Stomach (tissue), 9 donors: ENCODE results near the gene SPATC1L. TPM values are rescaled to one million over a fixed set of nuclear protein-coding genes. Genes with fewer than 3 reads are reported as not detected.
A peak's percentile ranks its signal among the peaks of the same experiment; 100 is the strongest.
"Not testable (repeated sequence)": the region's sequence is repeated elsewhere in the genome, so short reads cannot be mapped to it uniquely, and the experiment has no call there.

Experiments used
- DNase-seq, 2 donors: peaks; one replicate each; pipeline versions ENCODE4 v3.0.0 to v3.0.0-alpha.2; 2013 to 2019
- H3K27ac ChIP-seq, 5 donors: fragments of 200-600 bp in 4 of 5; sonication (generic) in 4 of 5; one replicate each; pipeline ENCODE4 v1.5.1; 2013 to 2019; ENCODE audit warnings: mild to moderate bottlenecking in 1 of 5, moderate library complexity in 1 of 5
- H3K27me3 ChIP-seq, 3 donors: fragments of 200-600 bp; sonication (generic); one replicate each; pipeline ENCODE4 v1.5.1; 2017 to 2019; ENCODE audit warnings: mixed run types in 1 of 3
- H3K36me3 ChIP-seq, 4 donors: fragments of 200-600 bp; sonication (generic); 1 replicate in 3 of 4; 2 replicates in 1 of 4; pipeline ENCODE4 v1.5.1; 2016 to 2019
- H3K4me1 ChIP-seq, 4 donors: fragments of 200-600 bp; sonication (generic); one replicate each; pipeline ENCODE4 v1.5.1; 2016 to 2019
- H3K4me3 ChIP-seq, 4 donors: fragments of 200-600 bp; sonication (generic) in 3 of 4; one replicate each; pipeline ENCODE4 v1.5.1; 2016 to 2019; ENCODE audit warnings: mild to moderate bottlenecking in 1 of 4
- H3K9me3 ChIP-seq, 4 donors: fragments of 200-600 bp; sonication (generic); one replicate each; pipeline ENCODE4 v1.5.1; 2016 to 2019
- EP300 ChIP-seq: sonication (generic); formaldehyde crosslinking; IDR thresholded peaks from one replicate; pipeline ENCODE4 v1.6.1; 2017; ENCODE audit warnings: antibody characterized with exemption
- POLR2A ChIP-seq, 4 donors: fragments of 450-650 bp; IDR thresholded peaks; one replicate each; pipeline ENCODE4 v1.6.1; 2016; ENCODE audit warnings: antibody characterized with exemption in 4 of 4, control low read depth in 2 of 4, mild to moderate bottlenecking in 1 of 4, moderate library complexity in 1 of 4
- POLR2AphosphoS5 ChIP-seq, 3 donors: sonication (generic); formaldehyde crosslinking; IDR thresholded peaks; one replicate each; pipeline ENCODE4 v1.6.1; 2016; ENCODE audit warnings: antibody characterized with exemption in 3 of 3
- WGBS, 5 donors: extraction: QIAGEN DNeasy Blood & Tissue Kit in 3 of 5; methylation state at CpG; one replicate each; pipeline versions ENCODE4 v1.1.5 to v1.1.7; 2013 to 2018; 5-methylcytosine and 5-hydroxymethylcytosine counted together
- intact Hi-C: fragments of 100-400 bp; cut with DNase I; formaldehyde crosslinking; loops from one replicate; pipeline ENCODE4 v1.15.1; 2023; ENCODE audit warnings: low total_unique reads
- polyA plus RNA-seq, 3 donors: library from polyadenylated mRNA; stranded (reverse); fragments of 200-250 nt; gene quantifications; one replicate each; pipeline ENCODE4 v1.2.3, GENCODE V29; 2013
- total RNA-seq, 5 donors: library from RNA; depleted of rRNA; stranded (reverse); fragments of >200 nt; gene quantifications; one replicate each; pipeline versions ENCODE4 v1.1.0 to v1.2.3, GENCODE V29; 2014 to 2016
- TF ChIP-seq, protein P1 (sequence below), 7 experiments: fragments of 450-650 bp in 4 of 7; fragments of 200-600 bp in 3 of 7; sonication (generic) in 3 of 7; IDR thresholded peaks; one replicate each; pipeline ENCODE4 v1.5.1; 2016 to 2019; ENCODE audit warnings: antibody characterized with exemption in 7 of 7, control low read depth in 2 of 7, mild to moderate bottlenecking in 1 of 7
- donor health status: healthy with polysubstance abuse.
- donor health status: Bipolar disorder and iron deficiency.
- donor health status: healthy.

SPATC1L gene
- total and polyA plus RNA-seq, 8 donors = 0.72 to 26.4 (median 12.5) TPM; not detected in 1

DNA sequence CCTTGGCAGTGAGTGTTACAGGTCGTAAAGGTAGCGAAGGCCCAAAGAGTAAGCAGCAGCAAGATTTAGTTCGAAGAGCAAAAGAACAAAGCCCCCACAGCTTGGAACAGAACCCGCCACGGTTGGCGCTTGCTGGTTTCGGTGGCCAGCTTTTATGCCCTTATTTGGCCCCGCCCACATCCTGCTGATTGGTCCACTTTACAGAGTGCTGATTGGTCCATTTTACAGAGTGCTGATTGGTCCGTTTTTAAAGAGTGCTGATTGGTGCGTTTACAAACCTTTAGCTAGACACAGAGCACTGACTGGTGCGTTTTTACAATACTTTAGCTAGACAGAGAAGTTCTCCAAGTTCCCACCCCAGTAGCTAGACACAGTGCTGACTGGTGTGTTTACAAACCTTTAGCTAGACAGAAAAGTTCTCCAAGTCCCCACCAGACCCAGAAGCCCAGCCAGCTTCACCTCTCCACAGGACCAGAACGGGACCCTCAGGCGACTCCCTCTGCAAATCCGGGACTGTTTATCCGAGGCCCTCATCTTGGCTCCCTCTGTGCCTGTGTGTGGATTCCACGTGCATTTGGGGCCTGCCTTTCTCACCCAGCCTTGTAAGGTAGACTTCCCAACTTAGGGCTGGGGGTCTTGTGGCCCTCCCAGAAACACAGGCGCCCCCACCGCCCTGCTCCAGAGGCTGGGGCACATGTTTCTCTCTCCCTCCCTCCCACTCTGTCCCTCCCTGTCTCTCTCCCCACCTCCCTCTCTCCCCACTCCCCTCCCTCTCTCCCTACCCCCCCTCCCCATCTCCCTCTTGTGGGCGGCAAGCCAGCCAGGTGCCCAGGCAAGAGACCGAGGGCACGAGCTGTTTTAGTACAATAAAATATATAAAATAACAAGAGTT is 41.4 kb downstream of the SPATC1L start:
- Histone ChIP-seq H3K9me3 (no peaks in the 10 kb centered on the region), H3K27me3 (peaks cover 0 to 30% (median 6%) of the 10 kb centered on the region in 3 donors), H3K4me1 (peaks cover 0 to 13% (median 9%) of the 10 kb centered on the region in 4 donors), H3K4me3 (no peak overlapping the region), H3K27ac (peak overlapping the region in 1 of 5 donors; percentile 83), H3K36me3 (no peaks in the 10 kb centered on the region)
- intact Hi-C loops = loop anchor here (10.0 kb wide), 1 partner anchor 82 kb away; the partner anchor contains the start of gene LSS
- no peak for TF ChIP-seq EP300
- TF ChIP-seq POLR2AphosphoS5 (IDR thresholded peaks at IDR 0.05) = no peak
- TF ChIP-seq POLR2A (IDR thresholded peaks at IDR 0.05) = no peak
- TF ChIP-seq, protein P1, sequence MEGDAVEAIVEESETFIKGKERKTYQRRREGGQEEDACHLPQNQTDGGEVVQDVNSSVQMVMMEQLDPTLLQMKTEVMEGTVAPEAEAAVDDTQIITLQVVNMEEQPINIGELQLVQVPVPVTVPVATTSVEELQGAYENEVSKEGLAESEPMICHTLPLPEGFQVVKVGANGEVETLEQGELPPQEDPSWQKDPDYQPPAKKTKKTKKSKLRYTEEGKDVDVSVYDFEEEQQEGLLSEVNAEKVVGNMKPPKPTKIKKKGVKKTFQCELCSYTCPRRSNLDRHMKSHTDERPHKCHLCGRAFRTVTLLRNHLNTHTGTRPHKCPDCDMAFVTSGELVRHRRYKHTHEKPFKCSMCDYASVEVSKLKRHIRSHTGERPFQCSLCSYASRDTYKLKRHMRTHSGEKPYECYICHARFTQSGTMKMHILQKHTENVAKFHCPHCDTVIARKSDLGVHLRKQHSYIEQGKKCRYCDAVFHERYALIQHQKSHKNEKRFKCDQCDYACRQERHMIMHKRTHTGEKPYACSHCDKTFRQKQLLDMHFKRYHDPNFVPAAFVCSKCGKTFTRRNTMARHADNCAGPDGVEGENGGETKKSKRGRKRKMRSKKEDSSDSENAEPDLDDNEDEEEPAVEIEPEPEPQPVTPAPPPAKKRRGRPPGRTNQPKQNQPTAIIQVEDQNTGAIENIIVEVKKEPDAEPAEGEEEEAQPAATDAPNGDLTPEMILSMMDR (IDR thresholded peaks at IDR 0.05) = no peak
- WGBS, 5 donors = 75 to 82% (median 80%) methylated on average over 21 of the region's 21 CpGs
- DNase-seq = no peak

DNA sequence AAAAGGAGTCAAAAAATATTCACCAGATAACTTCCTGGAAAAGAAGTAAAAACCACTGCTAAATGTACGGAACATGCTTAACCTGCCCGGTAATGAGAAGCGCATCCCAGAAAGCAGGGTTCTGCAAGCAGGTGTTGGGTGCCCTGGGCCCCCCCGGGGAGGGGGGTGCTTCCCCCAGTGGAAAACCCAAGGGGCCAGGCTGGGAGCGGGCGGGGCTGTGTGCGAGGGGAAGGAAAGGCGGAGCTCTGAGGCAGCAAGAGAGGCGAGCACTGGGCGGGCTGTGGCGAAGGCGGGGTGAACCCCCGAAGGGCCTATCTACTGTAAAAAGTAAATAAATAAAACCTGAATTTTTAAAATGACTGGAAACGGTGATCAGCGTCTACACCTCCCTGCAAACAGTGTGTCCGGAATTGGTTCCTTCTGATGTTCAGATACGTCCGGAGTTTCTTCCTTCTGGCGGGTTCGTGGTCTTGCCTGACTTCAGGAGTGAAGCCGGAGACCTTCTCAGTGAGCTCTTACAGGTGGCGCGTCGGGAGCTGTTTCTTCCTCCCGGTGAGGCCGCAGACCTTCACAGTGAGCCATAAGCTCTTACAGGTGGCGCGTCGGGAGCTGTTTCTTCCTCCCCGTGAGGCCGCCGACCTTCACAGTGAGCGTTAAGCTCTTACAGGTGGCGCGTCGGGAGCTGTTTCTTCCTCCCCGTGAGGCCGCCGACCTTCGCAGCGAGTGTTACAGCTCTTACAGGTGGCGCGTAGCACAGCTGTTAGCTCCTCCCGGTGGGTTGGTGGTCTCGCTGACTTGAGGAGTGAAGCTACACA is 42.3 kb downstream of the SPATC1L start:
- Histone ChIP-seq H3K36me3 (no peaks in the 10 kb centered on the region), H3K27me3 (peaks cover 0 to 39% (median 6%) of the 10 kb centered on the region in 3 donors), H3K27ac (no peak overlapping the region), H3K9me3 (no peaks in the 10 kb centered on the region), H3K4me3 (no peak overlapping the region), H3K4me1 (peaks cover 0 to 13% (median 9%) of the 10 kb centered on the region in 4 donors)
- DNase-seq = no peak
- TF ChIP-seq POLR2AphosphoS5 (IDR thresholded peaks at IDR 0.05) = no peak
- TF ChIP-seq, protein P1 (IDR thresholded peaks at IDR 0.05) = no peak
- no peak for TF ChIP-seq POLR2A (IDR thresholded peaks at IDR 0.05)
- no peak for TF ChIP-seq EP300
- 78 to 90% (median 88%) methylated on average over 38 to 45 of the region's 45 CpGs for WGBS, 5 donors
- intact Hi-C loops = loop anchor here (10.0 kb wide), 1 partner anchor 83 kb away; the partner anchor contains the start of gene LSS

DNA sequence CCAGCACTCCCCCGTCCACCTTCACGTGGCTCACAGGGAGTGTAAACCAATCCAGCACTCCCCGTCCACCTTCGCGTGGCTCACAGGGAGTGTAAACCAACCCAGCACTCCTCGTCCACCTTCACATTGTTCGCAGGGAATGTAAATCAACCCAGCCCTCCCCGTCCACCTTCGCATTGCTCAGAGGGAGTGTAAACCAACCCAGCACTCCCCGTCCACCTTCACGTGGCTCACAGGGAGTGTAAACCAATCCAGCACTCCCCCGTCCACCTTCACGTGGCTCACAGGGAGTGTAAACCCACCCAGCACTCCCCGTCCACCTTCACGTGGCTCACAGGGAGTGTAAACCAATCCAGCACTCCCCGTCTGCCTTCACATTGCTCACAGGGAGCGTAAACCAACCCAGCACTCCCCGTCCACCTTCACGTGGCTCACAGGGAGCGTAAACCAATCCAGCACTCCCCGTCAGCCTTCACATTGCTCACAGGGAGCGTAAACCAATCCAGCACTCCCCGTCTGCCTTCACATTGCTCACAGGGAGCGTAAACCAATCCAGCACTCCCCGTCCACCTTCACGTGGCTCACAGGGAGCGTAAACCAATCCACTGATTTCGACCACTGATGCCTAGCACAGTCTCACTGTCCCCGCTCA is 43.8 kb downstream of the SPATC1L start:
- Histone ChIP-seq H3K27me3 (peaks cover 0 to 46% (median 6%) of the 10 kb centered on the region in 3 donors), H3K4me1 (peaks cover 0 to 13% (median 9%) of the 10 kb centered on the region in 4 donors)
- not testable (repeated sequence) for DNase-seq, H3K36me3 ChIP-seq, H3K9me3 ChIP-seq, H3K27ac ChIP-seq, H3K4me3 ChIP-seq
- intact Hi-C loops = loop anchor here (10.0 kb wide), 1 partner anchor 84 kb away; the partner anchor contains the start of gene LSS
- WGBS, 5 donors = 23 to 45% (median 42%) methylated on average over 29 of the region's 29 CpGs

DNA sequence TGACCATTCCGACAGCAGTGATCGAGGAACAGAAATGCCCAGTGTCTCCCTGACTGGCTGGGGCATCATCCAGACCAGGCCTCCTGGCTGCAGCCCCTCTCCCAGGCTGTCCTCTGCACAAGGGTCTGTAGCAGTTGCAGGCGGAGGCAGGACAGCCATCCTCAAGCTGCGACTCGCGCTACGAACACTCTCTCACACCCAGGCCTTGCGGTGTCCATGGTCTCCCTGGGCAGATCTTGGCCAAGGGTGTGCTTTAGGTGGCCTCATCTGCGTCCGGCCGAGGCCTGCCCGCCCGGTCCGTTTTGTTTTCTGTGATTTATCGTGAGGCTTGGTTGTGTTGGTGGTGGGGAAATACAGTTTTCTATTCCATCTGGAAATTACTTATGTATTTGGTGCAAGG is 44.6 kb downstream of the SPATC1L start:
- Histone ChIP-seq H3K4me3 (no peak overlapping the region), H3K4me1 (peaks cover 0 to 13% (median 9%) of the 10 kb centered on the region in 4 donors), H3K27ac (no peak overlapping the region), H3K9me3 (no peaks in the 10 kb centered on the region), H3K27me3 (peaks cover 0 to 46% (median 6%) of the 10 kb centered on the region in 3 donors), H3K36me3 (no peaks in the 10 kb centered on the region)
- no peak for DNase-seq
- intact Hi-C loops = loop anchor here (10.0 kb wide), 1 partner anchor 85 kb away; the partner anchor contains the start of gene LSS
- 84 to 90% (median 88%) methylated on average over 13 to 15 of the region's 15 CpGs for WGBS, 5 donors
- TF ChIP-seq POLR2A (IDR thresholded peaks at IDR 0.05) (no peak), EP300 (no peak), POLR2AphosphoS5 (IDR thresholded peaks at IDR 0.05) (no peak)
- TF ChIP-seq, protein P1 (IDR thresholded peaks at IDR 0.05) = no peak
